Liver (tissue), 9 donors: ENCODE data around the gene CCP110. TPM values are rescaled to one million over a fixed set of nuclear protein-coding genes. Genes with fewer than 3 reads are reported as not detected.

Experiments used
- DNase-seq: peaks from one replicate; pipeline ENCODE4 v3.0.0-alpha.2; 2017; ENCODE audit warnings: low spot score
- H3K27ac ChIP-seq, 2 donors: one replicate each; pipeline ENCODE4 v1.7.0; 2013; ENCODE audit warnings: inconsistent platforms in 2 of 2, low read length in 2 of 2, control low read depth in 1 of 2, low read depth in 1 of 2, mild to moderate bottlenecking in 1 of 2
- H3K27me3 ChIP-seq, 4 donors: one replicate each; pipeline versions ENCODE4 v1.6.1 to v1.7.0; 2013; ENCODE audit warnings: low read length in 3 of 4, inconsistent platforms in 1 of 4, mild to moderate bottlenecking in 1 of 4, moderate library complexity in 1 of 4; ENCODE audit not compliant: control insufficient read depth in 4 of 4, insufficient read depth in 4 of 4
- H3K36me3 ChIP-seq, 4 donors: one replicate each; pipeline versions ENCODE4 v1.6.1 to v1.7.0; 2013; ENCODE audit warnings: low read length in 3 of 4, mild to moderate bottlenecking in 3 of 4, low read depth in 1 of 4, moderate library complexity in 1 of 4; ENCODE audit not compliant: control insufficient read depth in 4 of 4, insufficient read depth in 3 of 4
- H3K4me1 ChIP-seq, 4 donors: one replicate each; pipeline versions ENCODE4 v1.6.1 to v1.7.0; 2013; ENCODE audit warnings: low read length in 3 of 4, mild to moderate bottlenecking in 3 of 4, moderate library complexity in 1 of 4; ENCODE audit not compliant: control insufficient read depth in 4 of 4, insufficient read depth in 4 of 4
- H3K4me3 ChIP-seq, 3 donors: one replicate each; pipeline versions ENCODE4 v1.6.1 to v1.7.0; 2013; ENCODE audit warnings: low read length in 3 of 3, control low read depth in 1 of 3, low read depth in 1 of 3, mild to moderate bottlenecking in 1 of 3
- H3K9ac ChIP-seq, 2 donors: one replicate each; pipeline ENCODE4 v1.7.0; 2013; ENCODE audit warnings: low read length in 2 of 2, mild to moderate bottlenecking in 2 of 2, moderate library complexity in 2 of 2, control low read depth in 1 of 2, low read depth in 1 of 2
- H3K9me3 ChIP-seq, 4 donors: one replicate each; pipeline versions ENCODE4 v1.6.1 to v1.7.0; 2013; ENCODE audit warnings: low read length in 3 of 4; ENCODE audit not compliant: control insufficient read depth in 4 of 4
- EGR1 ChIP-seq, 2 donors: IDR thresholded peaks; 2 replicates each; pipeline ENCODE4 v1.6.1; 2016 to 2018; ENCODE audit warnings: antibody characterized with exemption in 2 of 2, low read depth in 2 of 2
- FOXA2 ChIP-seq: IDR thresholded peaks from 2 replicates; pipeline ENCODE4 v1.6.1; 2016; ENCODE audit warnings: antibody characterized with exemption
- GABPA ChIP-seq, 2 donors: IDR thresholded peaks in 1 of 2; conservative IDR thresholded peaks in 1 of 2; 2 replicates each; pipeline ENCODE4 v1.6.1; 2016; ENCODE audit warnings: antibody characterized with exemption in 2 of 2, mild to moderate bottlenecking in 1 of 2, moderate library complexity in 1 of 2
- HNF4G ChIP-seq: IDR thresholded peaks from 2 replicates; pipeline ENCODE4 v1.6.1; 2016; ENCODE audit warnings: antibody characterized with exemption
- NR2F2 ChIP-seq: IDR thresholded peaks from 2 replicates; pipeline ENCODE4 v1.6.1; 2016; ENCODE audit warnings: antibody characterized with exemption
- RXRA ChIP-seq, 2 donors: IDR thresholded peaks; 2 replicates each; pipeline ENCODE4 v1.6.1; 2017 to 2018; ENCODE audit warnings: antibody characterized with exemption in 2 of 2, mild to moderate bottlenecking in 1 of 2
- SP1 ChIP-seq: IDR thresholded peaks from 2 replicates; pipeline ENCODE4 v1.6.1; 2018; ENCODE audit warnings: antibody characterized with exemption, mild to moderate bottlenecking
- TAF1 ChIP-seq: conservative IDR thresholded peaks from 2 replicates; pipeline ENCODE4 v1.6.1; 2016; ENCODE audit warnings: antibody characterized with exemption, mild to moderate bottlenecking
- YY1 ChIP-seq: IDR thresholded peaks from 2 replicates; pipeline ENCODE4 v1.6.1; 2016; ENCODE audit warnings: antibody characterized with exemption, mild to moderate bottlenecking
- WGBS: extraction: QIAGEN DNeasy Blood & Tissue Kit; methylation state at CpG from one replicate; pipeline ENCODE4 v1.1.7; 2013; 5-methylcytosine and 5-hydroxymethylcytosine counted together
- polyA plus RNA-seq, 2 donors: library from polyadenylated mRNA; stranded (reverse) in 1 of 2; unstranded in 1 of 2; fragments of 200-250 nt in 1 of 2; fragments of >200 nt in 1 of 2; fragmentation: Nextera tagmentation in 1 of 2; extraction: Ambion mirVana in 1 of 2; gene quantifications; one replicate each; pipeline versions ENCODE4 v1.2.1 to v1.2.3, GENCODE V29; 2013 to 2015
- total RNA-seq, 2 donors: library from RNA; depleted of rRNA; stranded (reverse); fragments of >200 nt; gene quantifications; one replicate each; pipeline ENCODE4 v1.2.3, GENCODE V29; 2014
- TF ChIP-seq, protein P1 (sequence below): fragments of 150-350 bp; IDR thresholded peaks from 2 replicates; pipeline ENCODE4 v1.5.1; 2017; ENCODE audit warnings: improper control_type of control experiment, low read depth, low read length; ENCODE audit not compliant: missing input control
- TF ChIP-seq, protein P2 (sequence below): IDR thresholded peaks from 2 replicates; pipeline ENCODE4 v1.6.1; 2016; ENCODE audit warnings: antibody characterized with exemption, mild to moderate bottlenecking
- TF ChIP-seq, protein P3 (sequence below): IDR thresholded peaks from 2 replicates; pipeline ENCODE4 v1.6.1; 2016; ENCODE audit warnings: antibody characterized with exemption
- TF ChIP-seq, protein P4 (sequence below): IDR thresholded peaks from 2 replicates; pipeline ENCODE4 v1.6.1; 2016; ENCODE audit warnings: antibody characterized with exemption
- TF ChIP-seq, protein P5 (sequence below): IDR thresholded peaks from 2 replicates; pipeline ENCODE4 v1.6.1; 2016; ENCODE audit warnings: antibody characterized with exemption
- donor health status: healthy.
- donor health status: healthy.
- donor health status: healthy.
- donor health status: healthy.
- donor health status: healthy.

CCP110 gene
- total and polyA plus RNA-seq, 4 donors: 1.8 to 25.0 (median 5.5) TPM

DNA sequence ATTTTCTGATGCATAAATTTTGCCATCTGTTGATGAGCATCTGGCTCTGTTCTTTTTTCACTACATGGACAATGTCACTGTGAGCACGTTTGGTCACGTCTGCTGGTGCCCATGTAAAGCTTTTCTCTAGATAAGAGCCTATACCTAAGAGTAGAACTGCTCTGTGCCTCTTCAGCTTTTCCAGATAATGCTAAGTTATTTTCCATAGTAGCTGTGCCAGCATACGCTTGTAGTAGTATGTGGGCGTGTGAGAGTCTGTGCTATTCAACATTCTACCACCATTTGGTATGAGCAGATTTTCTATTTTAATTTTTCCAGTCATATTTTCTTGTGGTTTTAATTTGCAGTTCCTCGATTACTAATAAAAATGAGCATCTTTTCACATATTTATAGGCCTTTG, 64.9 kb downstream of the CCP110 start:
- TF ChIP-seq RXRA (IDR thresholded peaks at IDR 0.05): no peak
- no peak for TF ChIP-seq TAF1
- no peak for TF ChIP-seq NR2F2
- Histone ChIP-seq H3K4me3 (no peak overlapping the region), H3K27me3 (no peaks in the 10 kb centered on the region), H3K36me3 (peaks cover 7 to 24% (median 15%) of the 10 kb centered on the region in 4 donors), H3K4me1 (no peaks in the 10 kb centered on the region), H3K27ac (no peak overlapping the region), H3K9me3 (no peaks in the 10 kb centered on the region), H3K9ac (no peak overlapping the region)
- no peak for DNase-seq
- 96% methylated on average over 5 of the region's 5 CpGs for WGBS

DNA sequence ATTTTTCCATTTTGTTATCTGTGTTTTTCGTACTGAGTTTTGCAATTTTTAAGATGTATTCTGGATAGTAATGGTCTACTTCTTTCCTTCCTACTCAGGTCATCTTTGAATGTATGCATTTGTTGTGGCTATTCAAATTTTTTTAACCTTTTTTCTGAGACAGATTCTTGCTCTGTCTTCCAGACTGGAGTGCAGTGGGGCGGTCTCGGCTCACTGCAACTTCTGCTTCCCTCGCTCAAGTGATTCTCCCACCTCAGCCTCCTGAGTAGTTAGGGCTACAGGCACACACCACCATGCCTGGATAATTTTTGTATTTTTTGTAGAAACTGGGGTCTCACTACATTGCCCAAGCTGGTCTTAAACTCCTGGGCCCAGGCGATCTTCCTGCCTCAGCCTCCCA, 65.4 kb downstream of the CCP110 start:
- no peaks in the 10 kb centered on the region for H3K9me3 ChIP-seq
- H3K9ac ChIP-seq: no peak overlapping the region
- no peak for DNase-seq
- no peak overlapping the region for H3K27ac ChIP-seq
- peaks cover 9 to 24% (median 16%) of the 10 kb centered on the region in 4 donors for H3K36me3 ChIP-seq
- no peak overlapping the region for H3K4me3 ChIP-seq
- TF ChIP-seq RXRA (IDR thresholded peaks at IDR 0.05) (no peak), SP1 (no peak), YY1 (no peak), HNF4G (no peak), EGR1 (IDR thresholded peaks at IDR 0.05; ENCODE audit: low read depth in 2 of 2) (no peak), GABPA (IDR thresholded peaks at IDR 0.05 in 1 of 2, conservative IDR thresholded peaks at IDR 0.05 in 1 of 2) (no peak)
- TF ChIP-seq, protein P1, sequence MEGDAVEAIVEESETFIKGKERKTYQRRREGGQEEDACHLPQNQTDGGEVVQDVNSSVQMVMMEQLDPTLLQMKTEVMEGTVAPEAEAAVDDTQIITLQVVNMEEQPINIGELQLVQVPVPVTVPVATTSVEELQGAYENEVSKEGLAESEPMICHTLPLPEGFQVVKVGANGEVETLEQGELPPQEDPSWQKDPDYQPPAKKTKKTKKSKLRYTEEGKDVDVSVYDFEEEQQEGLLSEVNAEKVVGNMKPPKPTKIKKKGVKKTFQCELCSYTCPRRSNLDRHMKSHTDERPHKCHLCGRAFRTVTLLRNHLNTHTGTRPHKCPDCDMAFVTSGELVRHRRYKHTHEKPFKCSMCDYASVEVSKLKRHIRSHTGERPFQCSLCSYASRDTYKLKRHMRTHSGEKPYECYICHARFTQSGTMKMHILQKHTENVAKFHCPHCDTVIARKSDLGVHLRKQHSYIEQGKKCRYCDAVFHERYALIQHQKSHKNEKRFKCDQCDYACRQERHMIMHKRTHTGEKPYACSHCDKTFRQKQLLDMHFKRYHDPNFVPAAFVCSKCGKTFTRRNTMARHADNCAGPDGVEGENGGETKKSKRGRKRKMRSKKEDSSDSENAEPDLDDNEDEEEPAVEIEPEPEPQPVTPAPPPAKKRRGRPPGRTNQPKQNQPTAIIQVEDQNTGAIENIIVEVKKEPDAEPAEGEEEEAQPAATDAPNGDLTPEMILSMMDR: no peak
- TF ChIP-seq, protein P2, sequence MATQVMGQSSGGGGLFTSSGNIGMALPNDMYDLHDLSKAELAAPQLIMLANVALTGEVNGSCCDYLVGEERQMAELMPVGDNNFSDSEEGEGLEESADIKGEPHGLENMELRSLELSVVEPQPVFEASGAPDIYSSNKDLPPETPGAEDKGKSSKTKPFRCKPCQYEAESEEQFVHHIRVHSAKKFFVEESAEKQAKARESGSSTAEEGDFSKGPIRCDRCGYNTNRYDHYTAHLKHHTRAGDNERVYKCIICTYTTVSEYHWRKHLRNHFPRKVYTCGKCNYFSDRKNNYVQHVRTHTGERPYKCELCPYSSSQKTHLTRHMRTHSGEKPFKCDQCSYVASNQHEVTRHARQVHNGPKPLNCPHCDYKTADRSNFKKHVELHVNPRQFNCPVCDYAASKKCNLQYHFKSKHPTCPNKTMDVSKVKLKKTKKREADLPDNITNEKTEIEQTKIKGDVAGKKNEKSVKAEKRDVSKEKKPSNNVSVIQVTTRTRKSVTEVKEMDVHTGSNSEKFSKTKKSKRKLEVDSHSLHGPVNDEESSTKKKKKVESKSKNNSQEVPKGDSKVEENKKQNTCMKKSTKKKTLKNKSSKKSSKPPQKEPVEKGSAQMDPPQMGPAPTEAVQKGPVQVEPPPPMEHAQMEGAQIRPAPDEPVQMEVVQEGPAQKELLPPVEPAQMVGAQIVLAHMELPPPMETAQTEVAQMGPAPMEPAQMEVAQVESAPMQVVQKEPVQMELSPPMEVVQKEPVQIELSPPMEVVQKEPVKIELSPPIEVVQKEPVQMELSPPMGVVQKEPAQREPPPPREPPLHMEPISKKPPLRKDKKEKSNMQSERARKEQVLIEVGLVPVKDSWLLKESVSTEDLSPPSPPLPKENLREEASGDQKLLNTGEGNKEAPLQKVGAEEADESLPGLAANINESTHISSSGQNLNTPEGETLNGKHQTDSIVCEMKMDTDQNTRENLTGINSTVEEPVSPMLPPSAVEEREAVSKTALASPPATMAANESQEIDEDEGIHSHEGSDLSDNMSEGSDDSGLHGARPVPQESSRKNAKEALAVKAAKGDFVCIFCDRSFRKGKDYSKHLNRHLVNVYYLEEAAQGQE: no peak
- TF ChIP-seq, protein P3, sequence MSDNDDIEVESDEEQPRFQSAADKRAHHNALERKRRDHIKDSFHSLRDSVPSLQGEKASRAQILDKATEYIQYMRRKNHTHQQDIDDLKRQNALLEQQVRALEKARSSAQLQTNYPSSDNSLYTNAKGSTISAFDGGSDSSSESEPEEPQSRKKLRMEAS: no peak
- TF ChIP-seq, protein P4, sequence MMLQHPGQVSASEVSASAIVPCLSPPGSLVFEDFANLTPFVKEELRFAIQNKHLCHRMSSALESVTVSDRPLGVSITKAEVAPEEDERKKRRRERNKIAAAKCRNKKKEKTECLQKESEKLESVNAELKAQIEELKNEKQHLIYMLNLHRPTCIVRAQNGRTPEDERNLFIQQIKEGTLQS: no peak
- WGBS: 98% methylated on average over 5 of the region's 5 CpGs
- H3K4me1 ChIP-seq: no peaks in the 10 kb centered on the region
- no peaks in the 10 kb centered on the region for H3K27me3 ChIP-seq

DNA sequence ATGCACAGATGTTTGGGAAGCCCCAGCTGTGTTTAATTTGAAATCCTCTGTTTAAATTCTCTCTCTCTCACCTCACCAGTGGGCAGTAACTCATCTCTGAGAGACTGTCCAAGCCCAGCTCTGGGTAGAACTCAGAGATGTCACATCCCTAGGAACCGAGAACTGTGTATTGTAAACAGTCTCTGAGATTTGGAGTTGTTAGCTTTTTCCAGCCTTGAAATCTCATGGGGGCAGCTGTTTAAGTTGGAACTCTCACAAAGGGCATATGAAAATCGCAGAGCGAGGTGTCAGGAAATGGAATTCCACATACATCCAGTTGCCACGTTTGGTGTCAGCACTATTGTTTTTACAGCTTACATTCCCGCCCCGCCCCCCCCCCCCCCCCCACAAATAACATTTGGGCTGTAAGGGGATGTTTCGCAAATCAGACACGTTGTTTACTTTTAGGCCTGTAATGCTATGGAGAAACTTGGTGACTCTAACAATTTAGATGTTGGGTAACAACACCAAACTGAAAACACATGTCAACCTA, 66.1 kb downstream of the CCP110 start:
- H3K4me3 ChIP-seq: no peak overlapping the region
- TF ChIP-seq, protein P3: no peak
- TF ChIP-seq, protein P2: no peak
- no peak for TF ChIP-seq SP1
- TF ChIP-seq FOXA2: no peak
- TF ChIP-seq, protein P5, sequence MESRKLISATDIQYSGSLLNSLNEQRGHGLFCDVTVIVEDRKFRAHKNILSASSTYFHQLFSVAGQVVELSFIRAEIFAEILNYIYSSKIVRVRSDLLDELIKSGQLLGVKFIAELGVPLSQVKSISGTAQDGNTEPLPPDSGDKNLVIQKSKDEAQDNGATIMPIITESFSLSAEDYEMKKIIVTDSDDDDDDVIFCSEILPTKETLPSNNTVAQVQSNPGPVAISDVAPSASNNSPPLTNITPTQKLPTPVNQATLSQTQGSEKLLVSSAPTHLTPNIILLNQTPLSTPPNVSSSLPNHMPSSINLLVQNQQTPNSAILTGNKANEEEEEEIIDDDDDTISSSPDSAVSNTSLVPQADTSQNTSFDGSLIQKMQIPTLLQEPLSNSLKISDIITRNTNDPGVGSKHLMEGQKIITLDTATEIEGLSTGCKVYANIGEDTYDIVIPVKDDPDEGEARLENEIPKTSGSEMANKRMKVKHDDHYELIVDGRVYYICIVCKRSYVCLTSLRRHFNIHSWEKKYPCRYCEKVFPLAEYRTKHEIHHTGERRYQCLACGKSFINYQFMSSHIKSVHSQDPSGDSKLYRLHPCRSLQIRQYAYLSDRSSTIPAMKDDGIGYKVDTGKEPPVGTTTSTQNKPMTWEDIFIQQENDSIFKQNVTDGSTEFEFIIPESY: no peak
- TF ChIP-seq, protein P4: no peak
- TF ChIP-seq GABPA (IDR thresholded peaks at IDR 0.05 in 1 of 2, conservative IDR thresholded peaks at IDR 0.05 in 1 of 2): no peak
- WGBS: 70% methylated on average over 8 of the region's 8 CpGs
- H3K27ac ChIP-seq: no peak overlapping the region
- peaks cover 9 to 22% (median 16%) of the 10 kb centered on the region in 4 donors for H3K36me3 ChIP-seq
- no peak for DNase-seq
- no peaks in the 10 kb centered on the region for H3K4me1 ChIP-seq
- H3K27me3 ChIP-seq: no peaks in the 10 kb centered on the region
- H3K9me3 ChIP-seq: no peaks in the 10 kb centered on the region
- no peak overlapping the region for H3K9ac ChIP-seq
